Body of pancreas (tissue), 4 donors: ENCODE data around the gene RNF223. TPM values are rescaled to one million over a fixed set of nuclear protein-coding genes. Genes with fewer than 3 reads are reported as not detected.
"Not testable (repeated sequence)": the region's sequence is repeated elsewhere in the genome, so short reads cannot be mapped to it uniquely, and the experiment has no call there.

Source experiments
- ATAC-seq: fragments of 150-250 bp; one replicate; pipeline ENCODE4 v1.9.1; 2016
- DNase-seq, 4 donors: peaks; one replicate each; pipeline ENCODE4 v3.0.0-alpha.2; 2019
- H3K27ac ChIP-seq, 4 donors: fragments of 200-600 bp; sonication (generic); 1 replicate in 3 of 4; 2 replicates in 1 of 4; pipeline versions ENCODE4 v1.5.1 to v1.6.1; 2016 to 2019; ENCODE audit warnings: mild to moderate bottlenecking in 1 of 4, mixed read lengths in 1 of 4, moderate library complexity in 1 of 4
- H3K27me3 ChIP-seq, 2 donors: fragments of 200-600 bp; sonication (generic); one replicate each; pipeline ENCODE4 v1.6.0; 2016; ENCODE audit warnings: mild to moderate bottlenecking in 1 of 2
- H3K36me3 ChIP-seq, 2 donors: fragments of 200-600 bp; sonication (generic); replicated peaks in 1 of 2; 2 replicates each; pipeline ENCODE4 v1.5.1; 2016; ENCODE audit warnings: low read depth in 2 of 2; ENCODE audit not compliant: insufficient read depth in 1 of 2
- H3K4me1 ChIP-seq: fragments of 200-600 bp; sonication (generic); one replicate; pipeline ENCODE4 v1.6.0; 2016
- H3K4me3 ChIP-seq, 2 donors: fragments of 200-600 bp; sonication (generic); 1 replicate in 1 of 2; 2 replicates in 1 of 2; pipeline ENCODE4 v1.5.1; 2016 to 2019
- H3K9me3 ChIP-seq, 3 donors: fragments of 200-600 bp; sonication (generic); 1 replicate in 2 of 3; 2 replicates in 1 of 3; pipeline ENCODE4 v1.5.1; 2016
- CTCF ChIP-seq, 7 experiments: fragments of 450-650 bp in 4 of 7; fragments of 200-600 bp in 3 of 7; sonication (generic) in 3 of 7; IDR thresholded peaks; one replicate each; pipeline ENCODE4 v1.5.1; 2016 to 2019; ENCODE audit warnings: antibody characterized with exemption in 7 of 7
- POLR2A ChIP-seq, 3 donors: fragments of 450-650 bp; IDR thresholded peaks; one replicate each; pipeline ENCODE4 v1.6.1; 2016; ENCODE audit warnings: antibody characterized with exemption in 3 of 3, mild to moderate bottlenecking in 2 of 3
- WGBS, 2 donors: methylation state at CpG; one replicate each; pipeline ENCODE4 v1.1.5; 2017; 5-methylcytosine and 5-hydroxymethylcytosine counted together
- intact Hi-C: fragments of 100-400 bp; cut with DNase I; formaldehyde crosslinking; loops from one replicate; pipeline ENCODE4 v1.15.1; 2023
- total RNA-seq, 2 donors: library from RNA; depleted of rRNA; stranded (reverse); fragments of >200 nt; gene quantifications; one replicate each; pipeline ENCODE4 v1.1.0, GENCODE V29; 2016

Gene RNF223
- total RNA-seq, 2 donors from 2014 or later = 0.26 TPM; not detected in 1

GRCh38 chr1:1100296-1100695, 26.2 kb upstream of the RNF223 start:
- DNase-seq (no peak), ATAC-seq (no peak)
- intact Hi-C loops = no loop called here
- TF ChIP-seq CTCF (IDR thresholded peaks at IDR 0.05) (no peak), POLR2A (IDR thresholded peaks at IDR 0.05) (no peak)
- 85 to 92% methylated on average over 11 of the region's 11 CpGs for WGBS, 2 donors
- Histone ChIP-seq H3K27ac (no peak overlapping the region), H3K36me3 (no peaks in the 10 kb centered on the region), H3K27me3 (no peaks in the 10 kb centered on the region), H3K4me3 (no peak overlapping the region), H3K4me1 (no peaks in the 10 kb centered on the region), H3K9me3 (no peaks in the 10 kb centered on the region)

- Histone ChIP-seq H3K4me1 (no peaks in the 10 kb centered on the region), H3K9me3 (no peaks in the 10 kb centered on the region), H3K36me3 (no peaks in the 10 kb centered on the region), H3K27ac (no peak overlapping the region), H3K4me3 (no peak overlapping the region), H3K27me3 (no peaks in the 10 kb centered on the region)
- intact Hi-C loops = no loop called here
- DNase-seq (no peak), ATAC-seq (no peak)
- TF ChIP-seq CTCF (IDR thresholded peaks at IDR 0.05) (no peak), POLR2A (IDR thresholded peaks at IDR 0.05) (no peak)
- WGBS, 2 donors = 76 to 87% methylated on average over 4 of the region's 4 CpGs
These were observed 25.5 kb upstream of the RNF223 start for GRCh38 chr1:1099506-1100183.

GRCh38 chr1:1098681-1099421, 24.7 kb upstream of the RNF223 start:
- 81 to 88% methylated on average over 17 to 18 of the region's 18 CpGs for WGBS, 2 donors
- ATAC-seq (no peak), DNase-seq (no peak)
- no peak overlapping the region for H3K4me3 ChIP-seq
- H3K36me3 ChIP-seq = no peaks in the 10 kb centered on the region
- H3K27ac ChIP-seq = no peak overlapping the region
- no peaks in the 10 kb centered on the region for H3K4me1 ChIP-seq
- no peaks in the 10 kb centered on the region for H3K9me3 ChIP-seq
- TF ChIP-seq CTCF (IDR thresholded peaks at IDR 0.05) = no peak
- TF ChIP-seq POLR2A (IDR thresholded peaks at IDR 0.05) = no peak
- H3K27me3 ChIP-seq = no peaks in the 10 kb centered on the region
- intact Hi-C loops = no loop called here

GRCh38 chr1:1096136-1096535, 22.0 kb upstream of the RNF223 start:
- H3K9me3 ChIP-seq, H3K27ac ChIP-seq, H3K27me3 ChIP-seq, ATAC-seq, DNase-seq, intact Hi-C loops, H3K36me3 ChIP-seq, H3K4me1 ChIP-seq, H3K4me3 ChIP-seq: not testable (repeated sequence)
- 95 to 97% methylated on average over 5 of the region's 5 CpGs for WGBS, 2 donors

- Histone ChIP-seq H3K9me3 (no peaks in the 10 kb centered on the region), H3K4me3 (no peak overlapping the region), H3K36me3 (no peaks in the 10 kb centered on the region), H3K4me1 (no peaks in the 10 kb centered on the region), H3K27ac (no peak overlapping the region), H3K27me3 (no peaks in the 10 kb centered on the region)
- WGBS, 2 donors = 82 to 86% methylated on average over 7 of the region's 7 CpGs
- DNase-seq (no peak), ATAC-seq (no peak)
- intact Hi-C loops = no loop called here
- TF ChIP-seq POLR2A (IDR thresholded peaks at IDR 0.05) (no peak), CTCF (IDR thresholded peaks at IDR 0.05) (no peak)
These were observed 20.9 kb upstream of the RNF223 start for GRCh38 chr1:1094981-1095380.
